Measurements from ENCODE around the gene NTPCR.
"Not testable (repeated sequence)": the region's sequence is repeated elsewhere in the genome, so short reads cannot be mapped to it uniquely, and the experiment has no call there.

Gene NTPCR

DNA sequence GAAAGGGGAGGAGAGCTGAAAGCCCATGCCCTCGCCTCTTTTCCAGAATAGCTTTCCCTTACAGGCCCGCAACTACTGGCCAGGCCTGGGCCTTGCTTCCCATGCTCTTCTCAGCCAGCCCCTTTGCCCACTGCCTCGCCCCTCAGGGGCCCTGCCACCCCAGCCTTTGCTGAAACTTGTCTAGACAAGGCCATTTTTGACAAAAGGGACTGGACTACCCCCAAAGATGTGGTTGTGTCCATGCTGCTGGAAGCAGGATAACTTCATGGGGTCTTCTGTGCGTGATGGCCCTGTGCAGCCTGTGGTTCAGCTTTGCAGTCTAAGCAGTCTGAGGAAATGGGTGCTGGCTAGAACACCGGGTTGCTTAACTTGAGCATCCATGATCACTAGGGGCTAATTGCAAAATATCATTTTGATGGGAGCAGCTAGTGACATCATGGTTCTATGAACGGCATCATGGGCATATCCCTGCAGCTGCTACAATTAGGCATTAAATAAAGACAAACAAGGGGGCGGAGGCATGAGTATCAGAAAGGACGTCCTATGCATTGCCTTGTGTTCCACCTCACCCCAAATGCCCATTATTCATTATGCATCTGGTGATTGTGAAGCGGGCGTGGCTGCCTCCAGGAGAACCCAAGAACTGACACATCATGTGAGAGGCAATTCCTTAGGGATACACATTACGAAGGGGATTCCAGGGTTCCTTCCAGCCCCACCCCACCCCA, 36.8 kb downstream of the NTPCR start:
- DNase-seq: no peak

DNA sequence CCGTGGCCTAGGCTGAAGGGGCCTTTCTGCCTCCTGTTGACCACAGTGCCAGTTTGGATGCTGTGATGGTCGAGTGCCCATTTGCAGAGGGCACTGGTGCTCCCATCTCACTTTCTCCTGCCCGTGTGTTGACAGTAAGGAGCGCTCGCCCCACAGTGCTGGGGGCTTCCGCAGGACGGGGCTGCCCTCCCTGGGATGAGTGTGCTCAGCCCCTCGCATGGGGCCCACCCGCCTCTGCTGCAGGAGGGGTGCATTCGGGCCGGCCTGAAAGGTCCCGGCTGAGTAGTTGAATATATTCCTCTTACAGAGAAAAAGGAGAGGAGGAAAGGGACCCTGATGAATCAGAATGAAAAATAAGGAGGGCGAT, 37.3 kb downstream of the NTPCR start:
- DNase-seq: no peak

DNA sequence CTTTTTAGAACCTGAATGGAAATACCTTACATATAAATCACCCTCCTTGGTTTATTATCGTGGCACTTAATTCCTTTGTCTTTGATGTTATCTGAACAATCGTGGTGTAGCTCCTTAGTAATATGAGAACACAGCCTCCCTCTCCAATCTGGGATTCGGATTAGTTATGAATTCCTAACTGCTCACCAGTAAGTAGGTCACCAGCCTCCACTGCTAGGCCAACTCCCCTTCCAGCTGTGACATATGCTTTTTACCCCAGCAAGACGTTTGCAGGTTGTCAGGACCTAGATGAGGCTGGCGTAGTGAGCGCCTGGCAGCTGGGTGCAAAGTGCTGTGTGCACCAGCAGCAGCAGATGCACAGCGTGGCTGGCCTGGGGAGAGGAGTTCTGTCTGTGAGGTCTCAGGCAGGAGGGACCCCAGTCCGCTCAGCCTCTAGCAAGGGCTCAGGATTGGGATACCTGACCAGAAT, 38.2 kb downstream of the NTPCR start:
- no peak for DNase-seq

DNA sequence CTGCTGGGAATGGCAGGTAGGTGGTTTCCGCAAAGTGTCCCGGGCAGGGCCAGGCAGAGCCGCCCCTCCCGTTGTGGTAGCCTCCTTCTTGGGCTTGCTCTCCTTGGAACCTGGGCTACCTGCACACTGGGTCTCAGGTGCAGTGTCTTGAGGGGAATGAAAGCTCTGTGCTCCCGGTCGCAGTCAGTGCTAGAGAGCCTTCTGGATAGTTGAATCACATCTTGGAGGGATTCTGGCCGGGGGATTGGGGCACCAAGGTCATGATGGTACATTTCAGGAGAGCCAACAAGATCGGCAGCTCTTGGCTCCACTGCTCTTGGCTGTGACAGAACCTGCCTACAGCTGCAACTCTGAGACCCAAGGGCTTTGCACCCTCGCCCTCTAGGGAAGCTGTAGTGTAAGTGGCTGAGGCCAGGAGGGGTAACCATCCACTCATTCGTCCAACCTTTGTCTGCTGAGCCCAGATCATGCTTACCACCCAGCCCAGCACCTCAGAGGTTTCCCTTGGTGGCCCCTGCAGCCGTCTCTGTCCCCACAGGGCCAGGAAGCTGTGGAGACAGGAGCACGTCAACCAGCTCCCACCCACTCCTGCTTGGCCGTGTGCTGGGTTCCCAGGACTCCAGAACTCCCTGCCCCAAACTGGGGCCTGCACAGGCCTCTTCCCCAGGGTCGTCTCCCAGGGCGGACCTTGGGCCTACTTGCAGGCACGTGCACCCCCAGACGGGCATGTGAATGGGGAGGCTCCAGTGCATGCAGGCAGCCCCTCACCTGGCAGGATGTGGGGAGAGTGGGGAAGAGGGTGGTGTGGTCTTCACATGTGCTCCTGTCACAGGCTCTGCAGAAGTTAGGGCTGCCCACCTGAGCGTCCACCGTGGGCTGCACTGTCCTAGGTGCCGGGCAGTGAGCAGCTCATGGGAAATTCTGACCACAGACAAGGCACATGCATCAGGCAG, 40.0 kb downstream of the NTPCR start:
- no peak for DNase-seq

DNA sequence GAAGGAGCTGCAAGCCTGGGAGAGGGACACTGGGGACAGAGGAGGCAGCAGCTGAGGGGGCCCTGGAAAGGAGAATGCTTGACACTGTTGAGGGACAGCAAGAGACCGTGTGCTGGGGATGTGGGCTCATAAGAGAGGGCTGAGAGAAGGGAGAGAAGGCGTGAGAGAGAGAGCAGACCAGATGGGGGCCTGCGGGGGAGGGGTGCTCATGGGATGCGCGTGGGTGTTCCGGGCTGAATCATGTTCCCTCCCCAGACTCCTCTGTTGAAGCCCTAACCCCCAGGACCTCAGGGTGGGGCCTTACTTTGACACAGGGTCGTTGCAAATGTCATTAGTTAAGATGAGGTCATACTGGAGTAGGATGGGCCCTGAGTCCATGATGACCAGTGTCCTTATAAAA, 40.8 kb downstream of the NTPCR start:
- no peak for DNase-seq

DNA sequence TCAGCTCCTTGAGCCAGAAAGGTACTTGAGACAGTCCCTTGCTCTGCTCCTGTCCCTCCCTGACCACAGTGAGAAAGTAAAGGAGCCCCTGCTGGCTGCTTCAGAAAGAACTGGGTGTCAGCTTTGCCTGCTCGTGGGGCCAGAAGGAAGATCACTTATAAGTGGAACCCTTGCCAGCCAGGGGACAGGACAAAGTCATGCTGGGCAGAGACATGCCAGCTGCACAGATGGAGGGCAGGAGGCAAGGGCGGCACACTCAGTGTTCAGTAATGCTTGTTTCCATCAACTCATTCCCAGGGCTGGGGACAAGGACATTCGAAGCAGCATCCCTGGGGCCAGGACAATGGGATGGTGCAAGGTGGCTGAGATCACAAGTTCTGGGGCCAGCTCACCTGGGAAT, 41.8 kb downstream of the NTPCR start:
- no peak for DNase-seq

DNA sequence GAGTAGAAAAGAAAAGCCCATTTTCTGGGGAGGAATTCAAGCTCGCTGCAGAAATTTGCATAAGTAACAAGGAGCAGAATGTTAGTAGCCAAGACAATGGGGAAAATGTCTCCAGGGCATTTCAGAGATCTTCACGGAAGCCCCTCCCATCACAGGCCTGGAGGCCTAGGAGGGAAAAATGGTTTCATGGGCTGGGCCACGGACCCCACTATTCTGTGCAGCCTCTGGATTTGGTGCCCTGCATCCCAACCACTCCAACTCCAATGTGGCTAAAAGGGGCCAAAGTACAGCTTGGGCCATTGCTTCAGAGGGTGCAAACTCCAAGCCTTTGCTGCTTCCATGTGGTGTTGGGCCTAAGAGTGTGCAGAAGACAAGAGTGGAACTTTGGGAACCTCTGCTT, 43.1 kb downstream of the NTPCR start:
- DNase-seq: no peak

DNA sequence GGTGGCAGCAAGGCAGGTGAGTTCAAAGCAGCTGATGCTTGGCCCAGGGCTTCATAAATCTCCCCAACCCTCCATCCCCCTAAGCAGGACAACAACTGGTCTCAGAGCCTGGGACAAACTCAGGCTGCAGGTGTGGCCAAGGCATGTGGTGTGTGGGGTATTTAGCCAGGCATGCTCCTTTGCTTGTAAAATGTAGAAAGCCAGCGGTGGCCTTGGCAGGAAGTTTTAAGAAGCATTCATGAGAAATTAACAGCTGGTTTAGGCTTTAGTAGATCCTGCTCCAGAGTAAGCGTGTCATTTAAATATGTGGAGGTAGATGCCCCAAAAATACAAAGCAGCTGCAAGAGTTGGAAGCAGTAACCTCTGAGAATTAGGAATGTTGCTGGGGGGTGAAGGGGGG, 44.8 kb downstream of the NTPCR start:
- DNase-seq: no peak

DNA sequence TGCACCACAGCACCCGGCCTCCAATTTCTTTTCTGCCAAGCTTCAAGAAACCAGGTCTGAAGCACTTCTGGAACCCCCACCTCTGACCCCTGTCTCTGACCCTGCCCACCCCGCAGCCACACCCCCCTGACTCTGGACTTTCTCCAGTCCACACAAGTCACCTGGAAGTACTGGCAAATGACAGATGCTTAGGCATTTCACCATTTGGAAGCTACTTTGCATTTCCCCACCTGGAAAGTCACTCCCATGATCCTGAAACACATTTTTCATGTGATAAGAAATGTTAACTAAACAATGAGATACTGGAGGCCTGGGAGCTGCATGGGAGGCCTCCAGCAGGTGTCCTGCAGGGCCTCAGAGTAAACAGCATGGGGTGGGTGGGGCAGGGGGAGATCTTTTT, 45.7 kb downstream of the NTPCR start:
- no peak for DNase-seq

DNA sequence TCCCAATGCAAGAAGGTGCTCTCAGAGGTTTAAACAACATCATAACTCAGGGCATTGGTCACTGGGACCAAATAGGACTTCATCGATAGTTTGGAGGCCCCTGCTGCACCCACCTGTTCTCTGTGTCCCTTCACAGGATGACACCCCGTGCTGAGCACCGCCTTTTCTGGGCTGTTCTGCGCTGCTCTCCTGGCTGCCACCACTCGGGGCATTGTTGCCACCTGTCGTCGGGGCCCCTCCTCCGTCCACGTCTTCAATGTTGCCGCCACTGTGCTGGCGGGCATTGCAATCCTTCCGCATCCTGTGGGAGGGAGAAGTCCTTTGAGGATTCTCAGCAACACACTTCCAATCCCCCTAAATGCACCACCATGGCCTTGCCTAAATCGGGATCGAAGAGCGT, 47.7 kb downstream of the NTPCR start:
- no peak for DNase-seq

DNA sequence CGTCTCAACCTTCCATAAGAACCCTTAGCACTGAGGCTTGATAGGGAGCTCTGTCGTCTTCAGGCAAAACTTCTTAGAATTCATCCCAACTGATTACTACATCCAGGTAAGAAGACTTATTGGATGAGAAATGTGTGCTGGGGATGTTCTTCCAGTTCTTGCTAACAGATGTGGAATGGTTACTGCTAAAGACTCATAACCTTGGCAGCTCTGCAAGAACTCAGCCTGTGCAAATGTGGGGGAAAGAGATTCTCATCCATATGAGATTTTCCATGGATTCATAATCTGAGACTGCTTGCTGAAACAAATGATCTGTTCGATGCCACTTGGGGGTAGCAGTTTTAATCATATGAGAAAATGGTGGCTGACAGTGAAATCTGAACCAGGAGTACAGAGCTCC, 48.2 kb downstream of the NTPCR start:
- no peak for DNase-seq

DNA sequence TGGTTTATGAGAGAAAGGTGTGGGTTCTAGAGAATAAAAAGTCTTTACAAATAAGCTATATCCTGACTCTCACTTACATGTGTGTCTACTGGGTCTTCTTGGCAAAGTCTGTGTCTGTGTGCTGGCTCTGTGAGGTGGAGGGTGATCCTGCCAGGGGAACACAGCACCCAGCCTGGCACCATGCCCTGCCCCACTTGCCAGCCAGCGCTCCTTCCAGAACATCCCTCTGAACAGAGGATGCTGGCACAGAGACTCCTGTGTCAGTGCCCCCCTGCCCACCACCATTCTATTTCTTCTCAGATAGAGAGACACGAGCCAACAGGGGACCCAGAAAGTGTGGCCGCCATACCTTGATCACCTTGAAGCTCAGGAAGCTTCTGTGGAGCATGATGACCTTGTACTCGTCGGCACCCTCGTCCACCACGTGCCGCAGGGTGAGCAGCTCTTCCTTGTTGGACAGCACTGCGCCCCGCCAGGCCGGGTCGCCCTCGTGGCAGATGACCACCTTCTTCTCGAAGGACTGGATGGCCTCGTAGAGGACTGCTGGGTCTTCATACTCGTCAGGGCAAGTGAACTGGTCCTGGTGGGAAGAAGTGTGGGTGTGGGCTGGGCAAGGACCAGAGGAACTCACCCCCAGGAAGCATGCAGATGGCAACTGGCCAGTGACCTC, 49.7 kb downstream of the NTPCR start:
- DNase-seq: no peak

DNA sequence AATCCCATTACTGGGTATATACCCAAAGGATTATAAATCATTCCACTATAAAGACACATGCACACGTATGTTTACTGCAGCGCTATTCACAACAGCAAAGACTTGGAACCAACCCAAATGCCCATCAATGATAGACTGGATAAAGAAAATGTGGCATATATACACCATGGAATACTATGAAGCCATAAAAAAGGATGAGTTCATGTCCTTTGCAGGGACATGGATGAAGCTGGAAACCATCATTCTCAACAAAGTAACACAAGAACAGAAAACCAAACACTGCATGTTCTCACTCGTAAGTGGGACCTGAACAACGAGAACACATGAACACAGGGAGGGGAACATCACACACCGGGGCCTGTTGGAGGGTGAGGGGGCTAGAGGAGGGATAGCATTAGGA, 53.2 kb downstream of the NTPCR start:
- DNase-seq: not testable (repeated sequence)

DNA sequence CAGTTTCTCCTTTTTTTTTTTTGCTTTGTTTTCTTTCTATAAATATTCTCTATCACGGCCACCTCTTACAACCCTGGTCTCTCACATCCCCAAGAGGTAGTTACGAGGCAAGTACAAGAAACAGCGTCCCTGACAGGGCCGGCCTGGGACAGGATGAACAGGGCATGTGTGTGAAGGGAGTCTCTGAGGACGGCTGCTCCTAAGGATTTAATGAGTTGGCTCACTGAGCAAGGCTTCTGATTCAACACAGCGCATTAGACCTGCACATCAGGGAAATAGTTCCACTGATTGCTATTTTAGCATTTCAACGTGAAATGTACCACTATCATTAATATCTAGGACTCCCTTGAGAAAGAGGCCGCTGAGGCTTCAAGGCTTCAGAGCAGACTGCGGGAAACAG, 54.0 kb downstream of the NTPCR start:
- DNase-seq: no peak

DNA sequence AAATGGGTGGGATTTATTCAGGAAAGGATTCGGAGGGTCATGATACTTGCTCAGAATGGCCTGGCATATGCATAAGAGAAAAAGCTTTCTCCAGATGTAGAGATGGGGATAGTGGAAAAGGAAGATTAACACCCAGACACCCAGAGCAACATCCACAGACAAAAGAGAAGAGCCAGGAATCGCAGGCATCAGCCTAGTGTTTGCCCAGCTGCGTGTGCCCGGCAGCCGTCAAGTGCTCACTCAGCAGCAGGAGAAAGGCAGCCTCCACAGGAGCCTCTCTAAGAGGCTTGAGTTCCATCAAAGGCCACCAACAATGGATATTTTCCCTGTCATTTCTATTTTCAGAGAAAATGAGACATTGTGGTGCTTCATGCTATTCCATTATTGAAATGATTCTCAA, 54.7 kb downstream of the NTPCR start:
- DNase-seq: no peak

DNA sequence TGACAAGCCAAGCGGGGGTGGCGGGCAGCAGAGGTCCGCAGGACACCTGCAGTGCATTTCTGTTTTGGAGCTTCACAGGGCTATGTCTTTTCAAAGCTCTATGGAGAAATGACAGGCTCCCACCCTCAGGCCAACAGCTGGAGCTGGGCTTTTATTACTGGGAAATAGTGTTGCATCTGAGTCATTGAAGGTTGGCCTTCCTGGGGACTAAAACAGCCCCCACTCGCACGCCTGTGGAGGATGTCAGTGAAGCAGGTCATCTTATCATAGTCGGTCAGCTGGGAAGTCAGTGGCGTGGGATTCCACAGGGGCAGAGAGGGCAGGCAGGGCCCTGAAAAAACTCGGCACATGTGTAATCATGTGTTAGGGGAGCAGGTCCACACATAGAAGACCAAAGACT, 55.3 kb downstream of the NTPCR start:
- no peak for DNase-seq

DNA sequence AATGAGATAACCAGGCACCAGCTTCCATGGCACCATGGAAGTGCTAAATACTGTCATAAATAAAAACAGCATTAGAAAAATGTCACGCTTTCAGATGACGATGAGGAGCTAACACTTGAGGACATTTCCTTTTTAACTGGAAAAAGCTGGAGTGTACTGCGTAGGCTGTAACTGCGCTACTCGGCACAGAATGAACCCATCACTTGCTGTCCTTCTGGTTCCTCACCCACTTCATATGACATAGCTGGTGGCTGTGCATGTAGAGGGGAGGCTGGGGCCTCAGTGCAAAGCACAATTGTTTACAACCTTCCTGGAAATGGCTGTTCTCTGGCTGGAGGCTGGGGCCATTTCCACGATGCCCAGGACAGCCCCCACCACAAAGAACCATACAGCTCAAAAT, 55.7 kb downstream of the NTPCR start:
- DNase-seq: no peak

DNA sequence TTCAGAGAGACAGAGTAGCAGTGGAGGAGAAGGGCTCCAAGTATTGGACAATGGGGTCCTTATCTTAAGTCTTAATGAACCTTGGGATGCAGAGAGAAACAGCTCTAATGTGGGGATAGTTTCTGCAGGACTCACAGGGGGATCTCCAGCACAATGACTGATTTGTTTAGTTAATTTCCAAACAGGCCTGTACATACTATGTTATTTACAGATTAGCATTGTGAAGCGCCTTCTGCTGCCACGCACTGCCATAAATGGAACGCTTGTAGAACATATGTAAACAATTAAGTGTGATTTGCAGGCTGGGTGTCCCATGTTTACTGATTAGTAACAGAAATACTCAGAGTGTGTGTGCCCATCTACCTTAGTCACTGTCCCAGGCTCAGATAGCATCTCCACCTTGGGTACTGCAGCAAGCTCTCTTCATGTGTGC, 56.1 kb downstream of the NTPCR start:
- no peak for DNase-seq

DNA sequence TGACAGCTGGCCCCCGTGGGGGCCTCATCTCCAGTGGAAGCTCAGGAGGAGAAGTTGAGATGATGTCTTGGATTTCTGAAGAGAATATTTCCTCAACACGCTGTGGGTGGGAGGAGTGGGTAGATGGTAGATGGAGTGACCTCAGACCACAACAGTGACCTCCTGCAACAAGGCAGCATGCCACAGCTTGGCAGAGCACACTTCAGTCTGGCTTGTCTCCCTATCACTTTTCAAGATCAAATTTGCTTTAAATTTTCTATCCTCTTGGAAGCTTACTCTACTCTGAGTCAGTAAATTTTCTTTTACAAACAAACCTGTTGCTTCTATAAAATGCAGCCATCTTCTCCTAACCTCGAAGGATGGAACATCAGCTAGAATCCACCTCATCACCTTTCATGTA, 59.7 kb downstream of the NTPCR start:
- no peak for DNase-seq

DNA sequence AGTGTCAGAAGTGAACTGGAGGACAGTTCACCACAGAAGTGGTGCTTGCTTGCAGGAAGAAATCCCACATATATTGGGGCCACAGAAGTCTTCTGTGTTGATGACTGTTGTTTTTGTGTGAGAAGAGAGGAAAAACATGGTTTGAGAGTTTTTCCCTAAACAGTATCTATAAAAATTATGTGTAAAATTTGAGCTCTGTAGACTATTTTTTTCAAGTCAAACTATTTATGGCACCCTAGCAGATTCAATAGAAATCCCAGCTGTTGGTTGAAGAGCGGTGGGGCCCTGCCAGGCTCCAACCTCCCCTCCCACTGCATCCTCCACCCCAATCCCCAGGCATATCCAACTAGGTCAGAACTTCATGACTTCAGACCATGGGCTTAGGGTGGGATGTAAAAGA, 61.6 kb downstream of the NTPCR start:
- no peak for DNase-seq

DNA sequence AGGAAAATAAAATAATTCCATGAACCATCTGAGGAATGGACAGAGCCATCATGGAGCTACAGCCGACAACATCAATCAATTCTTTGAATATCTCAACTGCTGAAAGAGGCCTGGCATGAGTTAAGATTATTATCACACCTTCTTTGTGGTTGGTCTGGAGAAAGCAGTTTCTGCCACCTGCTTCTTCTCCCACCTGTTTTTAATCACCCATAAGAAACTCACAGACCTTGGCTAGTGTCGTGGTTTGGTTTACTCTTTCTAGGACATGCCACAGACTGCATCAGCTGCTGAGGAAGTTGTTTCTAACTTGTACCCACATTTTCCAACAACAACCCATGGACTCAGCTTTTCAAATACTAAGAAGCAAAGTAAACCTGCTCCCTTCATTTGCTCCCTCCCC, 65.6 kb downstream of the NTPCR start:
- peak; percentile 12 for DNase-seq

DNA sequence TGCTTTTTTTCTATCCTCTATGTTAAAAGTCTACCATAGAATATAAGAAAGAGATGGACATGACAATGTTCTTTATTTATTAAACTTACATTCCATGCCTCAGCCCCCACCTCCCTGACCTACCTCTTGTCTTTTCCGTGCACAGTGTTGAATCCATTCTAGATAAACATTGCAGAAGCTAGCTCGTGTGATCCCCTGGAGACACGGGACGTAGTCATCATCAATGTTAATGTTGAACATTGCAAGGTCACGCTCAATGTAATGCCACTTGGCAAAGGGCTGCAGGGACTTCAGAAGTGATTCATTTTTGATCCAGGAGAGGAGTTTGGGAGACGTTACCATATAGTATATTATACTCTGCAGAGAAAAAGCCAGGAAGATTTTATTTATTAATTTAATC, 66.4 kb downstream of the NTPCR start:
- DNase-seq: no peak

DNA sequence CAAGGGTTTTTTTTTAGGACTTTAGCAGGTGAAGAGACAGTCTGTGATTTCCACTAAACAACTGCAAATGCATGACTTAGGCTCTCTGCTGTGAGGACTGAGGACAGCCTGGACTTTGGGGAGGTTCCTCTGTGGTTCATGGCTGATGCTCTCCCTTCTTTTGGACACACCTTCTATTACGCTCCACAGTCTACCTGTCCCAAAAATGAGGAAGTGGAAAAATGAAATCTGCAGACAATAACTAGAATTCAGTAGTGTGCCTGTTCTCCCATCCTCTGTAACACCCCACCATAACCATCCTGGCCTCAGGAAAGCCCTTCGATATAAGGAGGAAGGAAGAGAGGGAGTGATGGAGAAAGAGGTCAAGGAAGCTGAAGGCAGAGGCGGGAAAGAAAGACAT, 68.7 kb downstream of the NTPCR start:
- no peak for DNase-seq

Data from activated CD4-positive, alpha-beta T cell treated with anti-CD3 and anti-CD28 coated beads, Interleukin-2, Interleukin-6, amounts not matched to agents 100 ng/mL and 50 ng/mL, durations not matched to agents 16 hours and 8 hours (primary cell).